IPS-18c (cell line): ENCODE data around the gene SMO.

Experiments
- H3K4me3 ChIP-seq: 2 replicates; pipeline ENCODE4 v1.7.0; 2013; ENCODE audit warnings: low read depth, mild to moderate bottlenecking, low read length, moderate library complexity; ENCODE audit not compliant: insufficient read depth
- H3K9me3 ChIP-seq: one replicate; pipeline ENCODE4 v1.6.1; 2013; ENCODE audit warnings: mild to moderate bottlenecking, low read length, moderate library complexity; ENCODE audit not compliant: control insufficient read depth, insufficient read depth

Gene SMO

GRCh38 chr7:129188372-129188891 is at the start of gene SMO:
Gene SMO (plus strand): TSS chr7:129188633. CDS start chr7:129189152, 519 bp downstream.
- Histone ChIP-seq H3K9me3 (peaks cover 2% of the 10 kb centered on the region), H3K4me3 (peak within 1 kb of the TSS; percentile 84)

- Histone ChIP-seq H3K4me3 (peak overlapping the region; percentile 75; the same call in 1 of the 2 replicates), H3K9me3 (no peaks in the 10 kb centered on the region)
These were observed 44.7 kb upstream of the SMO start for GRCh38 chr7:129143724-129144094.

GRCh38 chr7:129144095-129144833 is 44.2 kb upstream of the SMO start, which contains the start of gene TSPAN33:
Gene TSPAN33 (plus strand): TSS chr7:129144707. CDS start chr7:129144981, 274 bp downstream.
- no peaks in the 10 kb centered on the region for H3K9me3 ChIP-seq
- peak within 1 kb of the TSS; percentile 75 for H3K4me3 ChIP-seq

GRCh38 chr7:129144834-129145668 is 43.4 kb upstream of the SMO start:
- no peaks in the 10 kb centered on the region for H3K9me3 ChIP-seq
- peak overlapping the region; percentile 75 for H3K4me3 ChIP-seq

GRCh38 chr7:129146237-129146979 is 42.0 kb upstream of the SMO start:
- H3K9me3 ChIP-seq: no peaks in the 10 kb centered on the region
- no peak overlapping the region for H3K4me3 ChIP-seq

GRCh38 chr7:129147731-129148130 is 40.7 kb upstream of the SMO start:
- no peaks in the 10 kb centered on the region for H3K9me3 ChIP-seq
- no peak overlapping the region for H3K4me3 ChIP-seq

- H3K9me3 ChIP-seq: no peaks in the 10 kb centered on the region
- no peak overlapping the region for H3K4me3 ChIP-seq
These were observed 38.9 kb upstream of the SMO start for GRCh38 chr7:129149511-129149910.

GRCh38 chr7:129150199-129150996 is 38.0 kb upstream of the SMO start:
- Histone ChIP-seq H3K9me3 (no peaks in the 10 kb centered on the region), H3K4me3 (no peak overlapping the region)

- Histone ChIP-seq H3K4me3 (no peak overlapping the region), H3K9me3 (no peaks in the 10 kb centered on the region)
These were observed 30.8 kb upstream of the SMO start for GRCh38 chr7:129157651-129158050.

GRCh38 chr7:129159539-129159938 is 28.9 kb upstream of the SMO start:
- no peaks in the 10 kb centered on the region for H3K9me3 ChIP-seq
- H3K4me3 ChIP-seq: no peak overlapping the region

- Histone ChIP-seq H3K4me3 (no peak overlapping the region), H3K9me3 (no peaks in the 10 kb centered on the region)
These were observed 28.1 kb upstream of the SMO start for GRCh38 chr7:129160161-129160905.

GRCh38 chr7:129161524-129162225 is 26.8 kb upstream of the SMO start:
- no peaks in the 10 kb centered on the region for H3K9me3 ChIP-seq
- no peak overlapping the region for H3K4me3 ChIP-seq

- H3K9me3 ChIP-seq: no peaks in the 10 kb centered on the region
These were observed 25.7 kb upstream of the SMO start for GRCh38 chr7:129162732-129163131.

GRCh38 chr7:129163875-129164544 is 24.4 kb upstream of the SMO start:
- Histone ChIP-seq H3K4me3 (no peak overlapping the region), H3K9me3 (no peaks in the 10 kb centered on the region)

More at GRCh38 chr7:129162732-129163131, 25.7 kb upstream of the SMO start:
- no peak overlapping the region for H3K4me3 ChIP-seq

GRCh38 chr7:129166745-129167144 is 21.7 kb upstream of the SMO start:
- Histone ChIP-seq H3K4me3 (no peak overlapping the region), H3K9me3 (no peaks in the 10 kb centered on the region)
